NB4 (cell line): ENCODE data around the gene USP48.

Source experiments
- POLR2A ChIP-seq: IDR thresholded peaks from 2 replicates; pipeline ENCODE4 v1.6.1; 2011; ENCODE audit warnings: mild to moderate bottlenecking; ENCODE audit not compliant: insufficient read length; ENCODE audit errors: extremely low read depth
- TF ChIP-seq, protein P1 (sequence below): IDR thresholded peaks from one replicate; pipeline ENCODE4 v1.5.1; 2012; ENCODE audit warnings: low read depth, low read length
- TF ChIP-seq, protein P2 (sequence below): IDR thresholded peaks from 2 replicates; pipeline ENCODE4 v1.6.1; 2011; ENCODE audit warnings: low read depth, low read length

DNA sequence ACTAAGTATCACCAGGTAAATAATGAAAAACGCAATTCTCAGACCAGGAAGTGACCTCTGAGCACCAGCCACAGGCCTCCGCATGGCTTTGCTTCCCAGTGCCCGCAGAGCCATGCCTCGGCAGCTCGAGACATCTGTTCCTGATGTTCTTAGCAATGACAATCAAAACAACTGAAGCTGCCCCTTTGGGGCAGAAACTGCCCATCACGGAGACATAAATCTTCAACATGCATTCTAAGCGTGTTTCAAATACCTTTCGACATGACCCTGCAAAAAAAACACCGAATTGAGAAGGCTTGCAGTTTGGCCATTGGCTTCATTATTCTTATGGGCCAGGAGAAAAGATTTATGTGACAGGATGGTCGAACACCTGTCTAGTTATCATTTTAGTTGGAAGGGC is 108.0 kb downstream of the USP48 start:
- no peak for TF ChIP-seq POLR2A
- TF ChIP-seq, protein P1, sequence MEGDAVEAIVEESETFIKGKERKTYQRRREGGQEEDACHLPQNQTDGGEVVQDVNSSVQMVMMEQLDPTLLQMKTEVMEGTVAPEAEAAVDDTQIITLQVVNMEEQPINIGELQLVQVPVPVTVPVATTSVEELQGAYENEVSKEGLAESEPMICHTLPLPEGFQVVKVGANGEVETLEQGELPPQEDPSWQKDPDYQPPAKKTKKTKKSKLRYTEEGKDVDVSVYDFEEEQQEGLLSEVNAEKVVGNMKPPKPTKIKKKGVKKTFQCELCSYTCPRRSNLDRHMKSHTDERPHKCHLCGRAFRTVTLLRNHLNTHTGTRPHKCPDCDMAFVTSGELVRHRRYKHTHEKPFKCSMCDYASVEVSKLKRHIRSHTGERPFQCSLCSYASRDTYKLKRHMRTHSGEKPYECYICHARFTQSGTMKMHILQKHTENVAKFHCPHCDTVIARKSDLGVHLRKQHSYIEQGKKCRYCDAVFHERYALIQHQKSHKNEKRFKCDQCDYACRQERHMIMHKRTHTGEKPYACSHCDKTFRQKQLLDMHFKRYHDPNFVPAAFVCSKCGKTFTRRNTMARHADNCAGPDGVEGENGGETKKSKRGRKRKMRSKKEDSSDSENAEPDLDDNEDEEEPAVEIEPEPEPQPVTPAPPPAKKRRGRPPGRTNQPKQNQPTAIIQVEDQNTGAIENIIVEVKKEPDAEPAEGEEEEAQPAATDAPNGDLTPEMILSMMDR: no peak
- TF ChIP-seq, protein P2, sequence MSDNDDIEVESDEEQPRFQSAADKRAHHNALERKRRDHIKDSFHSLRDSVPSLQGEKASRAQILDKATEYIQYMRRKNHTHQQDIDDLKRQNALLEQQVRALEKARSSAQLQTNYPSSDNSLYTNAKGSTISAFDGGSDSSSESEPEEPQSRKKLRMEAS: no peak
